ENCODE results near the gene CFAP410. TPM values are rescaled to one million over a fixed set of nuclear protein-coding genes. Genes with fewer than 3 reads are reported as not detected.

The CFAP410 gene
- total and polyA plus RNA-seq, 2 of the 8 experiments (the other 6 are each of a cell fraction or from before 2014, with no cell fraction given): 10.6 to 12.0 TPM

DNA sequence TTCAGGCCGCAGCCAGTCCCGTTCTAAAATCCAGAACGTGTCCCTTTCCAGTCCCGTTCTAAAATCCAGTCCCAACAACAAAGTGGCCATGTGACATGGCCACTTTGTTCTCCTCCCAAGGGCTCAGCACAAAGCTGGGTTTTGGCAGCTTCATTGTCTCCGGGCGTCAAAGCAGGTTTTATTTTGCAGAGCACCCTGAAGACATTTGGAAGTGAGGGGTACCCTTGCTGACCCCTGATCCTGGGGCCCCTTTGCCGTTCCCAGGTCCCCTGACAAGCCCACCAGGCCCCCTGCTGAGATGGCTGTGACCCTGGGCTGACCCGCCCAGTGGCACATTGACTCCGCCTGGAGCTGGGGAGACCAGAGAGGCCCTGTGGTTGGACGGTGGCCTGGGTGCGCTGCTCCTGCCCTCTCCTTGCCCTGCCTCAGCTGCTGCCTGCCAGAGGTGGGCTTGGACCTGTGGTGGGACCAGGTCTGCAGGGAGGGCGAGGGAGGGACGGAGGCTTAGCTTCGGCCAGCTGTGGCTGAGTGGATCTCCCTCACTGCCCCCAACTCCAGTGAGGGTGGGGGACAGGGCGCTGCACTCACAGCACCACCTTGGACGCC lies 35.1 kb downstream of the CFAP410 start (continued):
- no peak for TF ChIP-seq HDAC6 (IDR thresholded peaks at IDR 0.05; ENCODE audit: low read depth, low read length)
- no peak for TF ChIP-seq EP300 (IDR thresholded peaks at IDR 0.05; ENCODE audit: borderline replicate concordance in 1 of 2, low read depth in 2 of 2, low read length in 2 of 2)
- TF ChIP-seq TEAD4 (IDR thresholded peaks at IDR 0.05; ENCODE audit: low read depth, low read length): no peak
- no peak for TF ChIP-seq E2F6 (IDR thresholded peaks at IDR 0.05)

All from H1 (cell line).